Gastrocnemius medialis (tissue), 4 donors: Measurements from ENCODE around the gene SLCO3A1. TPM values are rescaled to one million over a fixed set of nuclear protein-coding genes. Genes with fewer than 3 reads are reported as not detected.

ENCODE experiments used
- ATAC-seq, 2 donors: fragments of 150-250 bp; one replicate each; pipeline ENCODE4 v1.9.1; 2016
- DNase-seq, 2 donors: peaks; one replicate each; pipeline ENCODE4 v3.0.0-alpha.2; 2019
- H3K27ac ChIP-seq, 4 donors: fragments of 200-600 bp; sonication (generic); 1 replicate in 1 of 4; 2 replicates in 3 of 4; pipeline ENCODE4 v1.5.1; 2016 to 2018; ENCODE audit warnings: mild to moderate bottlenecking in 2 of 4, moderate library complexity in 1 of 4
- H3K27me3 ChIP-seq, 3 donors: fragments of 200-600 bp; sonication (generic) in 2 of 3; 1 replicate in 1 of 3; 2 replicates in 2 of 3; pipeline versions ENCODE4 v1.5.1 to v1.6.0; 2016 to 2019; ENCODE audit warnings: mild to moderate bottlenecking in 1 of 3, moderate library complexity in 1 of 3
- H3K36me3 ChIP-seq, 2 donors: fragments of 200-600 bp; sonication (generic) in 1 of 2; one replicate each; pipeline ENCODE4 v1.5.1; 2017 to 2018
- H3K4me1 ChIP-seq, 2 donors: fragments of 200-600 bp; sonication (generic) in 1 of 2; one replicate each; pipeline ENCODE4 v1.5.1; 2016 to 2017; ENCODE audit warnings: mild to moderate bottlenecking in 2 of 2
- H3K4me3 ChIP-seq, 4 donors: fragments of 200-600 bp; sonication (generic) in 3 of 4; 1 replicate in 1 of 4; 2 replicates in 3 of 4; pipeline ENCODE4 v1.5.1; 2016 to 2019; ENCODE audit warnings: mild to moderate bottlenecking in 2 of 4
- H3K9me3 ChIP-seq, 3 donors: fragments of 200-600 bp; sonication (generic) in 2 of 3; 1 replicate in 1 of 3; 2 replicates in 2 of 3; pipeline ENCODE4 v1.5.1; 2016 to 2019
- POLR2A ChIP-seq, 2 donors: fragments of 450-650 bp; IDR thresholded peaks; one replicate each; pipeline ENCODE4 v1.6.1; 2017; ENCODE audit warnings: antibody characterized with exemption in 2 of 2, mild to moderate bottlenecking in 2 of 2, moderate library complexity in 2 of 2
- in situ Hi-C, 4 donors: fragments of 200-750 bp; cut with MboI; loops; one replicate each; pipeline versions ENCODE4 v1.15.0 to v1.8.0; 2017; ENCODE audit warnings: low sequenced_read_pairs in 4 of 4
- intact Hi-C: fragments of 100-400 bp; cut with DNase I; formaldehyde crosslinking; loops from one replicate; pipeline ENCODE4 v1.15.1; 2023; ENCODE audit warnings: low total_unique reads
- total RNA-seq, 4 donors: library from RNA; depleted of rRNA; stranded (reverse); fragments of >200 nt; gene quantifications; one replicate each; pipeline versions ENCODE4 v1.1.0 to v1.2.3, GENCODE V29; 2016
- TF ChIP-seq, protein P1 (sequence below), 5 experiments: fragments of 450-650 bp in 3 of 5; fragments of 200-600 bp in 2 of 5; sonication (generic) in 2 of 5; IDR thresholded peaks in 4 of 5; conservative IDR thresholded peaks in 1 of 5; 1 replicate in 4 of 5; 2 replicates in 1 of 5; pipeline ENCODE4 v1.5.1; 2016 to 2019; ENCODE audit warnings: antibody characterized with exemption in 5 of 5, mild to moderate bottlenecking in 3 of 5, moderate library complexity in 3 of 5

The SLCO3A1 gene
- total RNA-seq, 4 donors from 2014 or later, result 1.3 to 3.6 (median 3.0) TPM

DNA sequence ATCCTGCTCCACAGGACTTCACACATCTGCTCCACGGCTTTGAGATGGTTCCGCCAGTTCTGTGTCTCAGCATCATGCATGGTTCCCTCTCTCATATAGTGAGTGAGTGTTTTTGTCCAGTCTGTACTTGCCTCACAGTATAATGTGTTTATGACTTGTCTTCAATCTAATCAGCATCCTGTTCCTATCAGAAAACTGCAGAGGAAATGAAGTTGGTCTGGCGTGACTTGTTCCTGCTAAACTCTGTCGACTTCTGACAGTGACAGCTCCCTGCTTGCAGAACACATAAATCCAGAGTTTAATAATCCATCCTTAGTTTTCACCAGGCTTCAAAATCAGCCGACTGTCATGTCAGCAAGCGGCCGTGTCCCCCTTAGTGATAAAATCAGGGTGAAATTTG lies 222.3 kb downstream of the SLCO3A1 start:
- H3K36me3 ChIP-seq, result no peaks in the 10 kb centered on the region
- intact Hi-C loops, result loop anchor here (5.0 to 10.0 kb wide), 3 partner anchors 131 to 368 kb away; no protein-coding TSS in a partner anchor
- no peaks in the 10 kb centered on the region for H3K9me3 ChIP-seq
- in situ Hi-C loops, result loop anchor here in 3 of 4 donors (10.0 to 25.0 kb wide), 3 partner anchors 231 to 637 kb away; no protein-coding TSS in a partner anchor
- H3K27ac ChIP-seq, result no peak overlapping the region
- ATAC-seq (no peak), DNase-seq (no peak)
- H3K4me1 ChIP-seq, result peaks cover 7% of the 10 kb centered on the region in 2 donors
- TF ChIP-seq, protein P1, sequence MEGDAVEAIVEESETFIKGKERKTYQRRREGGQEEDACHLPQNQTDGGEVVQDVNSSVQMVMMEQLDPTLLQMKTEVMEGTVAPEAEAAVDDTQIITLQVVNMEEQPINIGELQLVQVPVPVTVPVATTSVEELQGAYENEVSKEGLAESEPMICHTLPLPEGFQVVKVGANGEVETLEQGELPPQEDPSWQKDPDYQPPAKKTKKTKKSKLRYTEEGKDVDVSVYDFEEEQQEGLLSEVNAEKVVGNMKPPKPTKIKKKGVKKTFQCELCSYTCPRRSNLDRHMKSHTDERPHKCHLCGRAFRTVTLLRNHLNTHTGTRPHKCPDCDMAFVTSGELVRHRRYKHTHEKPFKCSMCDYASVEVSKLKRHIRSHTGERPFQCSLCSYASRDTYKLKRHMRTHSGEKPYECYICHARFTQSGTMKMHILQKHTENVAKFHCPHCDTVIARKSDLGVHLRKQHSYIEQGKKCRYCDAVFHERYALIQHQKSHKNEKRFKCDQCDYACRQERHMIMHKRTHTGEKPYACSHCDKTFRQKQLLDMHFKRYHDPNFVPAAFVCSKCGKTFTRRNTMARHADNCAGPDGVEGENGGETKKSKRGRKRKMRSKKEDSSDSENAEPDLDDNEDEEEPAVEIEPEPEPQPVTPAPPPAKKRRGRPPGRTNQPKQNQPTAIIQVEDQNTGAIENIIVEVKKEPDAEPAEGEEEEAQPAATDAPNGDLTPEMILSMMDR (IDR thresholded peaks at IDR 0.05 in 4 of 5, conservative IDR thresholded peaks at IDR 0.05 in 1 of 5), result no peak
- TF ChIP-seq POLR2A (IDR thresholded peaks at IDR 0.05), result no peak
- no peak overlapping the region for H3K4me3 ChIP-seq
- H3K27me3 ChIP-seq, result no peaks in the 10 kb centered on the region

DNA sequence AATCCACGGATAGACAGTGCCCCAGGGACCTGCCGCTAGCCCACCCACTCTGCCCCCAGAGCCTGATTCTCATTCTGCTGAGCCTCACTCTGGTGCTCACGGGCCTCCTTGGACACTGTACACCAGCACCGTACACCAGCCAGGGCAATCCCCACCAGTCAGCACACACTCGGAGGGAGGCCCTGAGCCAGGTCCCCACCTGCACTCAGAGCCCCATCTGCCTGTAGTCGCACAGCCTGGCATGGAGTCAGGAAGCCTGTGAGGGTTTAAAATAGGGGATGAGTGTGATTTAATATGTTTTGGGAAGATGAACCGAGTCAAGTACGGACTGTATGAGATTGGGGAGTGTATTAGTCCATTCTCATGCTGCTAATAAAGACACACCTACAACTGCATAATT lies 223.0 kb downstream of the SLCO3A1 start:
- in situ Hi-C loops, result loop anchor here in 3 of 4 donors (10.0 to 25.0 kb wide), 3 partner anchors 232 to 636 kb away; no protein-coding TSS in a partner anchor
- H3K27ac ChIP-seq, result no peak overlapping the region
- H3K27me3 ChIP-seq, result no peaks in the 10 kb centered on the region
- intact Hi-C loops, result loop anchor here (5.0 to 10.0 kb wide), 3 partner anchors 132 to 369 kb away; no protein-coding TSS in a partner anchor
- H3K4me3 ChIP-seq, result no peak overlapping the region
- H3K36me3 ChIP-seq, result no peaks in the 10 kb centered on the region
- TF ChIP-seq, protein P1 (IDR thresholded peaks at IDR 0.05 in 4 of 5, conservative IDR thresholded peaks at IDR 0.05 in 1 of 5), result no peak
- TF ChIP-seq POLR2A (IDR thresholded peaks at IDR 0.05), result no peak
- H3K4me1 ChIP-seq, result peaks cover 7% of the 10 kb centered on the region in 2 donors
- ATAC-seq (no peak), DNase-seq (no peak)
- H3K9me3 ChIP-seq, result no peaks in the 10 kb centered on the region

DNA sequence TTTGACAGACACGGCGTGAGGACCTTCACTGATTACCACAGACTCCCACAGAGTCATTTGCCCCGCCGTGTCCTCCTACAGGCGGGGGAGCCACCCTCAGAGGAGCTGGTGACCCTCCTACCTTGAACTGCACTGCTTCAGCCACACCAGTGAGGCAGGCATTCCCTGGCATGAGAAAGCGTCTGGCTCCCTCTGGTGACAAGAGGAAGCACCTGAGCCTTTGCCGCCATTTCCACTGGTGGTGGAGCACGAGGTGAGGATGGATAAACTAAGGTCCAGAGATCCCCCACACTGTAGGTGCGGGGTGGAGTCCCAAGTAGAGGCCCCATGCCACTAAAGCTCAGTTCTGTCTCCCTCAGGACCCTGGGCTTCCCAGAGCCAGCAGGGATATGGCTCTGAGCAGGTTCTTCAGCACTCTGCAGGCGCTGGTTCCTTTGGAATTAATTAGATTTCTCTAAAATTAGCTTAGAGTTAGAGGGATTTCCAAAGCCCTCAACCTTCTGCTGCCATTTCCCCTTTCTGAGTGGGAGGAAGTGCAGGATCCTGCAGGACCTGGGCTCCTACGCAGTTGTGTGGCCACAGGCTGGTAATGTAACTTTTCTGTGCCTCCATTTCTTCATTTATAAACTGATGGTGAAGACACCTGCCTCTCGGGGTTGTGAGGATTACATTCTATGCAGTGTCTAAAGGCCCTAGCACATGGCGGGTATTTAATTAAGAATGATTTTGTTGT lies 224.0 kb downstream of the SLCO3A1 start:
- in situ Hi-C loops, result loop anchor here in 3 of 4 donors (10.0 to 25.0 kb wide), 3 partner anchors 233 to 635 kb away; no protein-coding TSS in a partner anchor
- no peak overlapping the region for H3K27ac ChIP-seq

DNA sequence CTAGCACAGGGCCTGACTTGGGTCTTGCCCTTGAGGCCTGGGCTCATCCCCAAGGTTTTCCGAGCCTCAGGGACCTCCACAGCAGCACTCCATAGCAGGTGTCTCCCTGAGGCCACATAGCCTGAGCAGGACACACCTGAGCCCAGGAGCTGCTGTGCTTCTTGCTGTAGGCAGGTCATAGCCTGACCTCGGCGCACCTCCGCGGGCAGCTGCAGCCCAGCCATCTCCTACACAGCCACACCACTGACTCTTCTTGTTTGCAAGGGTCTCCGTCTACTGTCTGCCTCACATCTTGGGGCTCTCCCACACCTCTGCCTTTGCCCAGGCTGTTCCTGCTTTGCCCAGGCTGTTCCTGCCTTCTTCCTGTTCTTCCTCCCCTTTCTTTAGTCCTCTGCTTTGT lies 224.8 kb downstream of the SLCO3A1 start:
- H3K27ac ChIP-seq, result no peak overlapping the region
- H3K4me3 ChIP-seq, result no peak overlapping the region
- no peak for ATAC-seq
- H3K27me3 ChIP-seq, result no peaks in the 10 kb centered on the region
- H3K4me1 ChIP-seq, result peaks cover 7 to 17% of the 10 kb centered on the region in 2 donors
- DNase-seq, result no peak
- in situ Hi-C loops (loop anchor here in 3 of 4 donors (10.0 to 25.0 kb wide), 3 partner anchors 233 to 634 kb away; no protein-coding TSS in a partner anchor), intact Hi-C loops (loop anchor here (5.0 to 10.0 kb wide), 3 partner anchors 133 to 371 kb away; no protein-coding TSS in a partner anchor)
- no peaks in the 10 kb centered on the region for H3K36me3 ChIP-seq
- no peak for TF ChIP-seq POLR2A (IDR thresholded peaks at IDR 0.05)
- TF ChIP-seq, protein P1 (IDR thresholded peaks at IDR 0.05 in 4 of 5, conservative IDR thresholded peaks at IDR 0.05 in 1 of 5), result no peak
- H3K9me3 ChIP-seq, result no peaks in the 10 kb centered on the region

More for the DNA sequence above, 224.0 kb downstream of the SLCO3A1 start:
- no peaks in the 10 kb centered on the region for H3K36me3 ChIP-seq
- H3K9me3 ChIP-seq, result no peaks in the 10 kb centered on the region
- H3K27me3 ChIP-seq, result no peaks in the 10 kb centered on the region
- TF ChIP-seq POLR2A (IDR thresholded peaks at IDR 0.05), result no peak
- TF ChIP-seq, protein P1 (IDR thresholded peaks at IDR 0.05 in 4 of 5, conservative IDR thresholded peaks at IDR 0.05 in 1 of 5), result peak; percentile 45 to 68 (median 66)
- ATAC-seq (peak; percentile 65 to 72), DNase-seq (peak; percentile 45 to 56)
- no peak overlapping the region for H3K4me3 ChIP-seq
- intact Hi-C loops, result loop anchor here (1.0 to 10.0 kb wide), 4 partner anchors 133 to 370 kb away; partner anchors contain the start of gene SLCO3A1
- H3K4me1 ChIP-seq, result peaks cover 7 to 9% of the 10 kb centered on the region in 2 donors
